MM.1S (cell line): ENCODE results near the gene CMIP.

Experiments used
- DNase-seq: peaks from one replicate; pipeline ENCODE4 v3.0.0-alpha.2; 2015
- H2AFZ ChIP-seq: fragments of 300-600 bp; sonication (generic); 2 replicates; pipeline ENCODE4 v1.6.0; 2016; ENCODE audit warnings: antibody characterized with exemption, low read length
- H3F3A ChIP-seq: fragments of 300-600 bp; sonication (generic); 2 replicates; pipeline ENCODE4 v1.6.1; 2016; ENCODE audit warnings: mild to moderate bottlenecking, antibody characterized with exemption, low read length, moderate library complexity, mixed read lengths; ENCODE audit not compliant: insufficient read depth
- H3K27ac ChIP-seq: fragments of 300-600 bp; sonication (generic); 2 replicates; pipeline ENCODE4 v1.5.1; 2016; ENCODE audit warnings: mild to moderate bottlenecking, low read length
- H3K27me3 ChIP-seq: fragments of 300-600 bp; sonication (generic); replicated peaks from 2 replicates; pipeline ENCODE4 v1.6.0; 2016; ENCODE audit warnings: low read length; ENCODE audit not compliant: insufficient read depth
- H3K36me3 ChIP-seq: fragments of 300-600 bp; sonication (generic); replicated peaks from 2 replicates; pipeline ENCODE4 v1.6.1; 2016; ENCODE audit warnings: mild to moderate bottlenecking, low read length, mixed read lengths; ENCODE audit not compliant: insufficient read depth
- H3K4me1 ChIP-seq: fragments of 300-600 bp; sonication (generic); 2 replicates; pipeline ENCODE4 v1.6.1; 2016; ENCODE audit warnings: low read length, mixed read lengths
- H3K4me2 ChIP-seq: fragments of 300-600 bp; sonication (generic); 2 replicates; pipeline ENCODE4 v1.6.0; 2016; ENCODE audit warnings: low read depth, low read length
- H3K4me3 ChIP-seq: fragments of 300-600 bp; sonication (generic); 2 replicates; pipeline ENCODE4 v1.5.1; 2016; ENCODE audit warnings: low read length, mixed read lengths
- H3K79me2 ChIP-seq: fragments of 300-600 bp; sonication (generic); 2 replicates; pipeline ENCODE4 v1.6.1; 2016; ENCODE audit warnings: mixed run types, low read length, mixed read lengths
- H3K9ac ChIP-seq: fragments of 300-600 bp; sonication (generic); 2 replicates; pipeline ENCODE4 v1.6.1; 2016; ENCODE audit warnings: low read length, mixed read lengths
- H3K9me2 ChIP-seq: fragments of 300-600 bp; sonication (generic); replicated peaks from 2 replicates; pipeline ENCODE4 v1.6.1; 2016; ENCODE audit warnings: mild to moderate bottlenecking, low read length, mixed read lengths; ENCODE audit not compliant: insufficient read depth
- H3K9me3 ChIP-seq: fragments of 300-600 bp; sonication (generic); replicated peaks from 2 replicates; pipeline ENCODE4 v1.6.1; 2016; ENCODE audit warnings: mild to moderate bottlenecking, low read length, mixed read lengths; ENCODE audit not compliant: insufficient read depth
- H4K20me1 ChIP-seq: fragments of 300-600 bp; sonication (generic); 2 replicates; pipeline ENCODE4 v1.6.1; 2016; ENCODE audit warnings: mild to moderate bottlenecking, low read length, moderate library complexity, mixed read lengths; ENCODE audit not compliant: insufficient read depth
- EZH2 ChIP-seq: fragments of 300-600 bp; sonication (generic); optimal IDR thresholded peaks from 2 replicates; pipeline ENCODE3; 2017; ENCODE audit warnings: low read depth, mild to moderate bottlenecking, antibody characterized with exemption, low read length, mixed read lengths
- EZH2phosphoT487 ChIP-seq: fragments of 300-600 bp; sonication (generic); IDR thresholded peaks from 2 replicates; pipeline ENCODE4 v1.6.1; 2018; ENCODE audit warnings: antibody characterized with exemption, low read length
- TF ChIP-seq, protein P1 (sequence below): fragments of 300-600 bp; sonication (generic); IDR thresholded peaks from 2 replicates; pipeline ENCODE4 v1.5.1; 2016; ENCODE audit warnings: antibody characterized with exemption, low read length, mixed read lengths

The CMIP gene

DNA sequence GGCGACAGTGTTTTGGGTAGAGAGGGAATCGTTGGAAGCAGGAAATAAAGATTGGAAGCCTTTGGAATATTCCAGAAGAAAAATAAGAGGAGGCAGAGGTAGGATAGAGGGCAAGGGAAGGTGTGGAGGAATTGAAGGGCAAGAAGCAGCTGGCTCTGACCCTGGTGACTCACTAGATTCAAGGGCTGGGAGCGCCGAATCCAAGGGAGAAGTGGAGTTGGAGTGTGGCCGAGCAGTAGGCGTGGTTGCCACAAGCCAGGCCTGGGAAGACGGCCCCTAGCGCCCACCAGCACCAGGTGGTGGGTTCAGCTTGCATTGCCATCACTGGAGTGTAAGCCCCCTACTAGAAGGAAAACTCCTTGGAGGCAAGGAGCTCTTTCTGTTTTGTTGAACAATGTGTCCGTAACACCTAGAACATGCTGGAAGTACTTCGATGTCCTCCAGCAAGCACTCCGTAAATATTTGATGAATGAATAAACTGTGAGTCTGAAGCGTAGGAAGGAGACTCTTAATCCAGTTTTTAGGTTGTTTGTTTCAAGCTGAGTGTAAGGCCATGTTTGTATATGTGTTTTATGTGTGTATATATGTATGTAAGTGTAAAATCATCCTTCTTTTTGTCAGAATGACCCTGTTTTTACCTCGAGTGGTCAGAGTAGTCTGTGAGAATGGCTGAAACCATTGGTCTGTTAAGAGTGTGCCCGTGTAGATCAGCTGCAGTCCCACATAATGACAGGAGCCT, 139.5 kb downstream of the CMIP start:
- no peak overlapping the region for H3K4me2 ChIP-seq
- H3K9me2 ChIP-seq, result no peaks in the 10 kb centered on the region
- H3K4me1 ChIP-seq, result no peaks in the 10 kb centered on the region
- H3K9ac ChIP-seq, result no peak overlapping the region
- H4K20me1 ChIP-seq, result no peaks in the 10 kb centered on the region
- H3F3A ChIP-seq, result no peaks in the 10 kb centered on the region
- DNase-seq, result no peak
- TF ChIP-seq, protein P1, sequence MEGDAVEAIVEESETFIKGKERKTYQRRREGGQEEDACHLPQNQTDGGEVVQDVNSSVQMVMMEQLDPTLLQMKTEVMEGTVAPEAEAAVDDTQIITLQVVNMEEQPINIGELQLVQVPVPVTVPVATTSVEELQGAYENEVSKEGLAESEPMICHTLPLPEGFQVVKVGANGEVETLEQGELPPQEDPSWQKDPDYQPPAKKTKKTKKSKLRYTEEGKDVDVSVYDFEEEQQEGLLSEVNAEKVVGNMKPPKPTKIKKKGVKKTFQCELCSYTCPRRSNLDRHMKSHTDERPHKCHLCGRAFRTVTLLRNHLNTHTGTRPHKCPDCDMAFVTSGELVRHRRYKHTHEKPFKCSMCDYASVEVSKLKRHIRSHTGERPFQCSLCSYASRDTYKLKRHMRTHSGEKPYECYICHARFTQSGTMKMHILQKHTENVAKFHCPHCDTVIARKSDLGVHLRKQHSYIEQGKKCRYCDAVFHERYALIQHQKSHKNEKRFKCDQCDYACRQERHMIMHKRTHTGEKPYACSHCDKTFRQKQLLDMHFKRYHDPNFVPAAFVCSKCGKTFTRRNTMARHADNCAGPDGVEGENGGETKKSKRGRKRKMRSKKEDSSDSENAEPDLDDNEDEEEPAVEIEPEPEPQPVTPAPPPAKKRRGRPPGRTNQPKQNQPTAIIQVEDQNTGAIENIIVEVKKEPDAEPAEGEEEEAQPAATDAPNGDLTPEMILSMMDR, result no peak
- TF ChIP-seq EZH2phosphoT487 (no peak), EZH2 (no peak)
- H3K27ac ChIP-seq, result no peak overlapping the region
- H3K4me3 ChIP-seq, result no peak overlapping the region
- H3K79me2 ChIP-seq, result no peaks in the 10 kb centered on the region
- H2AFZ ChIP-seq, result no peak overlapping the region
- H3K36me3 ChIP-seq, result no peaks in the 10 kb centered on the region
- H3K27me3 ChIP-seq, result no peaks in the 10 kb centered on the region
- H3K9me3 ChIP-seq, result no peaks in the 10 kb centered on the region

DNA sequence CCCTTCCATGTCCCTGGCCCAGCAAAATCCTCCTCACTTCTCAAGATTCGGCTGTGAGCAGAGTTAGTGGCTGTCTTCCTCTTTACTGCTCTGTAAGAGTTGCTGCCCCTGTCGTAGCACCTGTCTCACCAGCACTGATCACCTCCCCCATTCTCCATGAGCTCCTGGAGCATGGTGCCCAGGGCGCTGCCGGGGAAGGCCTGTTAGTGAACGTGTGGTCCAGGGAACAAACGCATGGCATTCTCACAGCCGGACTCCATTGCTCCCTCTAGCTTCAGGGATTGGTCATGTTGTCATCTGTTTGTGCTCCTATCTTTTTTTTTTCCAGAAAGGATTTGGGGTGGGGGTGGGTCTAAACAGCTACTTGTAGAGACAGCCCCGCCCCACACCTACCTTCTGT, 141.2 kb downstream of the CMIP start:
- no peaks in the 10 kb centered on the region for H3K27me3 ChIP-seq
- no peaks in the 10 kb centered on the region for H3F3A ChIP-seq
- DNase-seq, result no peak
- H3K9me2 ChIP-seq, result no peaks in the 10 kb centered on the region
- no peaks in the 10 kb centered on the region for H3K4me1 ChIP-seq
- no peak overlapping the region for H3K4me2 ChIP-seq
- no peaks in the 10 kb centered on the region for H3K79me2 ChIP-seq
- H3K36me3 ChIP-seq, result no peaks in the 10 kb centered on the region
- no peak overlapping the region for H3K9ac ChIP-seq
- TF ChIP-seq, protein P1, result no peak
- TF ChIP-seq EZH2 (no peak), EZH2phosphoT487 (no peak)
- H3K4me3 ChIP-seq, result no peak overlapping the region
- no peak overlapping the region for H3K27ac ChIP-seq
- no peak overlapping the region for H2AFZ ChIP-seq
- H3K9me3 ChIP-seq, result no peaks in the 10 kb centered on the region
- H4K20me1 ChIP-seq, result no peaks in the 10 kb centered on the region

DNA sequence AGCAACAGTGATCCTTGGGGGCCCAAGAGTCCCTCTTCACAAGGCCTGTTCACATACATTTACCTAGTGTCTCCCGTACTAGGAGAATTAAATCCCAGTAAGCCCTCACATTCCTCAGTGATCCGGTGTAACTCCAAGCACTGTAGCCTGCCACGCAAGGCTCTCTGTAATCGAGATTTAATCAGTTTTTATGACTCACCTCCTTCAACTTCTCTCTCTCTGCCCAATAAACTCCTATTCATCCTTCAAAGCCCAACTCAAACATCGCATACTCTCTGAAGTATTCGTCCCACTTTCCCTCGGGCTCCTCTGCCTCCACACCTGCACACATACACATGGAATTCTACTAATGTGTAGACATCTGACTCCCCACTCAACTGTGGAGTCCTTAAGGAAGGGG, 141.8 kb downstream of the CMIP start:
- Histone ChIP-seq H3K4me1 (no peaks in the 10 kb centered on the region), H3K27ac (no peak overlapping the region), H3K36me3 (no peaks in the 10 kb centered on the region), H3K79me2 (no peaks in the 10 kb centered on the region), H3K27me3 (no peaks in the 10 kb centered on the region), H3K9me2 (no peaks in the 10 kb centered on the region), H3K9me3 (no peaks in the 10 kb centered on the region), H2AFZ (no peak overlapping the region), H3K4me2 (no peak overlapping the region), H3K9ac (no peak overlapping the region), H3F3A (no peaks in the 10 kb centered on the region), H3K4me3 (no peak overlapping the region), H4K20me1 (no peaks in the 10 kb centered on the region)
- no peak for DNase-seq
- TF ChIP-seq, protein P1, result no peak
- TF ChIP-seq EZH2phosphoT487 (no peak), EZH2 (no peak)
